ENCODE data around the gene C1orf21.

C1orf21 gene

DNA sequence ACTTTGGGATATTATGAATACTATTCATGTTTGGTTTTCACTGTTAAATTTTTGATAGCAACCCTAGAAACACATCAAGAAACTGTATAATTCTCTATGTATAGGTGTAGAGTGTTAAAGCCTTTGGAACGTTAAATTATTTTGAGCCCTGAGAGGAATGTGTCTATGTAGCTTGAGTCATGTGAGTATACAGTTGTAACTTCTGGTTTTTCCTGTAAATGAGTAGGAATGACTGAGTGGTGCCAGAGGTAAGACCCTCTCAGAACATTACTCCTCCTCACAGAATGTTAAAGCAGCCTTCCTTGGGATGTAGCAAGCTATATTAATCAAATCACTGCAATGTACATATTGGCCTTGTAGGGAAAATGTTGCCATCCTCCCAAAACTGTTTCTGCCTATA, 69.0 kb downstream of the C1orf21 start:
- DNase-seq (ENCODE audit: low spot score): no peak

DNA sequence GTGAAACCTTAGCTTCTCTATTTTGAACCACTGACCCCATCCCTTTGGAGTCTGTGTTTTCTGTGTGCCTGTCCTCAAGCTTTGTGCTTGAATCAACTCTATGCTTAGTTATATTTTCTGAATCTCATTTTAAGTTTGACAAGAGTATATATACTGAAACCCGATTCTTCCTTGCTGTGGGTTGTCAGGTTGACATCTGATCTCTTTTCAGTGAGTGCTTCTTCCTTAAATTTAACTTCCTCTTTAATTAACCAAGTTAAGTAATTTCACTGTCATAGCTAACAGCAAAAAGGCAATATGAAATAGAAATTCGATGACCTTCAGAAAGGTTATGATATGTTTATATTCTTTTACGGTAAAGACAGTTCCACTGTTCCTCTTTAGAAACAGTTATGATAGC, 69.4 kb downstream of the C1orf21 start:
- no peak for DNase-seq (ENCODE audit: low spot score)

DNA sequence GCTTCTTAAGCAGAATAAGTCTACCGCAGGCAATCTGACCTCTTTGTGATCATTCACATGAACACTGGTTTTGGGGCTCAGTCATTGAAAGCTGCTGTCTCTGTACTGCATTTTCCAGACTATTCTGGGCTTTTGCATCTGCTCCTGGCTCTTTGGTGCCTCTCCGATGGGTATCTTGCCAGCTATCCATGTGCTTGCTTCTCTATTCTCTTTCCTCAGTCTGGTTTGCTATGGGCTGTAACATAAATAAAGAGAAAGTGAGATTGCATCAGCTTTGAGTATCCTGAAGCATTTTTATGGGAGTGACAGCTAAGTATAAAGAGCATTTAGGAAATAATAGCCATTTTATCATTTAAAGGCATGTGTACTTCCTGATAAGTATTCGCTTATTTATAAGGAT, 70.7 kb downstream of the C1orf21 start:
- no peak for DNase-seq (ENCODE audit: low spot score)

DNA sequence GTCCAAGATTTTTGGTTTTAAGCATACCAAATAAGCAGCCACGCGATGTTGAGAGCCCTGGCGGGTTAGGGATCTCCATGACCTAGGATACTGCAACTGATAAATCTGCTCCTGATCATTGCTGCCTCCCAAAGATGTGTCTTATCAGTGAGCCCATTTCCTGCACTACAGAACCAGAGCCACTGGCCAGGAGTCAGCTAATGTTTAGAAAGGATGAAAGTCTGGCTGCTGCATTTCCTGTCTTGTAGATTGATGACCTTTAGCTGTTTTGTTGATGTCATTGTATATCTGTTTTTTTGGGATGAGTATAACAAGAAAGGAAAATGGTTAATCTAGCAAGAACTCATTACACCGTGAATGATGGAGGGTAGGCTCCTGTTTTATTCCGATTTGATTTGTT, 74.5 kb downstream of the C1orf21 start:
- DNase-seq (ENCODE audit: low spot score): no peak

DNA sequence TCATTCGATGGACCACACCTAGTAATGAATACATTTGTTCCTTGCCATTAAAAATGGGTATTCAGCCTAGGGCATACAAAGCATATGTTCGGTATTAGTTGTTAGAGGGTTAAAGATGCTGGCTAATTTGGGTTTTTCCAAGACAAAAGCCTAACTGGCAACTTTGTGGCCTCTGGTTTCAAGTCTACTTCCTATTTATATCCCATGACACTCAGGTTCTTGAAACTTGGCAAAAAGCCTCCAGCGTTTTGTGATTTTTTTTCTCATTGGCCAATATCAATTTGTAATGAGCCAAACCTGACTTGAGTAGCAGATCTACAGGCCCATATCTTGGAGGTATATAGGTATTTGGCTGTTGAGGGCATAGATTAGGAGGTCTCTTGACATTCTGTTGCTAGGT, 75.3 kb downstream of the C1orf21 start:
- no peak for DNase-seq (ENCODE audit: low spot score)

DNA sequence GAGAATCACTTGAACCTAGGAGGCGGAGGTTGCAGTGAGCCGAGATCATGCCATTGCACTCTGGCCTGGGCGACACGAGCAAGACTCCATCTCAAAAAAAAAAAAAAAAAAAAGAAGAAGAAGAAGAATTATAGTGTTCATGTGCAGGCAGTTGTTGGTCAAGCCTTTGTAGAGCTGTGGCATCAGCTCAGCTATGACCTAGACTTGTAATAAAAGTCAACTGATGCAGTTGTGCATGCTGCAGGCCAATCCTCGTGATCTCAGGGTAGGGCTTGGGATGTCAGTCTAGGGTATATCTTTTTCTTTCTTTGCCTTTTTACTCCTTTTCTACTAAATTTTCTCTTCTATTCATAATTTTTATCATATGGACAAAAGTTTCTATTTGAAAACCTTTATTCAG, 76.2 kb downstream of the C1orf21 start:
- DNase-seq (ENCODE audit: low spot score): no peak

DNA sequence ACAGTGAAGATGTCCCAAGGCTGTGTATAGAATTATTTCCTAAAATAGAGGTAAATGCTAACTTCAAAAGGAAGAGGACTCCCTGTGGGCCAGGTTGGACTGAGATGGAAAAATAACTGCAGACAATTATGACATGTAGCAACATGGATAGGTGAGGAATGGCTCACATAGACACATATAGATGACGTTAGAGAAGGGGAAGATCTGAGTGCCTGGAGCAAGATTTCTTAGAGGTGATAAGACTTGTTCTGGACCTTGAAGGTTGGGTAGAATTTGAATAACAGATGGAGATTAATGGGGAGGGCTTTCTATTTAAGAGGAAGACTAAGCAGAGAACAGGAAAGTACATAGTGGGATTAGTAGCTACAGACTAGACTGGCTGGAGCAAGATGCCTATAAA, 76.9 kb downstream of the C1orf21 start:
- DNase-seq (ENCODE audit: low spot score): no peak

DNA sequence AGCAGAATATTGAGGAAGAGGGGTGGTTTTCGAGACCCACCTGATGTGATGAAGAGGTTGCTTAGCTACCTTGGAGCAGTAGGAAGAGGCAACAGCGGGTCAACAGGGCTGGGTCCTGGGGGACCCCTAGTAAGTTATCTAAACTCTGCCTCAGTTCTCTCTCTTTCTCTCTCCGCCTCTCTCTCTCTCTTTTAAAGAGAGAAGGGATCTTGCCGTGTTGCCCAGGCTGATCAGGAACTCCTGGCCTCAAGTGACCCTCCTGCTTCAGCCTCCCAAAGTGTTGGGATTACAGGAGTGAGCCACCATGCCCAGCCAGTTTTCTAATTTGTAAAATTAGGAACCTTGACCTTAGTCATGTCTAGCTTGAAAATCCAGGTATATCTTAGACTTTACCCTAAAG, 77.9 kb downstream of the C1orf21 start:
- DNase-seq (ENCODE audit: low spot score): no peak

DNA sequence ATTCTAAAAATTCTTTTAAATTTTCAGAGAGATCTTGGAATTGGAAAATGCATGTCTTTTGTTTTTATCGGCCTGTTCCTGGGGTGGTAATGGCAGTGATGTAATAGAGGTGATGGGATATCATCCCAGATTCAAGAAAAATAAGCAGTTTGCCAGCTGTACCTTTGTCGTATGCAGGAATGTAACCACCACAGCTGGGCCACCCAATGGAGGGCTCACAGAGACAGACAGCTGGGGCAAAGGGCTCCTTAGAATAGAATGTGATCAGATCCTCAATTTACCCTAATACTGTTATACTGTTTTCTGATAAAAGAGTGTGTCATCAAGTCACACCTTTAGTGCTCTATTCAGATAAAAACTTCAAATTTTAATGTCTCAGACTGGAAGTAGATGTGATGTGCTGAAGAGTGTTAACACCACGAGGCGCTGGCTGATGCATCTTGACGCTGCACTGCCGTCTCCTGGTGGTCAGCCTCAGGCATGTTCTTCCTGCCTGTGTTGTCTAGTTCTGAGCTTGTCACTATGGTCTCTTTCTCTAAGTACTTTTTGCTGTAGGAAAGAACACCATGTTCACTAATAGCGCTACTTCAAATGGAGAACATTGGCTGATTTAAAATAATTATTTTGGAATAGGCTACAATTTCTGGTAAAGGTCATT, 78.8 kb downstream of the C1orf21 start:
- DNase-seq (ENCODE audit: low spot score): no peak

DNA sequence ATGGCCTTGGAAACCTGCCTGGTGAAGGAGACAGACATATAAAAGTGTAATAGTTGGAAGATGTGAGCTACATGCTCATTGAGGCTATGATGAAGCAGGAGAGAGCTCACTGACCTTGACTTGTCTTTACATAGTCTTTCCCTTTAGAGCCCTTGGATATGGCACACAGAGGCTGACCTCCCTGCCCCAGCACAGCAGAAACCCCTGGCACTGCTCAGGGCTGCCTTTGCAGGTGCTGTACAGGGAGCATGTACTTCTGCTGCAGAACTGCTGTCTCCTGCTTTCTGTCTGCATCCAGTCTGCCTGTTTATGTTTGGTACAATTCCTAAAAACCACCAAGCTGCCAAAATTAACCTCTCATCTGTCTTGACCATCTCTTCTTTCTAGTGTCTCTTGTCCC, 80.5 kb downstream of the C1orf21 start:
- DNase-seq (ENCODE audit: low spot score): no peak

DNA sequence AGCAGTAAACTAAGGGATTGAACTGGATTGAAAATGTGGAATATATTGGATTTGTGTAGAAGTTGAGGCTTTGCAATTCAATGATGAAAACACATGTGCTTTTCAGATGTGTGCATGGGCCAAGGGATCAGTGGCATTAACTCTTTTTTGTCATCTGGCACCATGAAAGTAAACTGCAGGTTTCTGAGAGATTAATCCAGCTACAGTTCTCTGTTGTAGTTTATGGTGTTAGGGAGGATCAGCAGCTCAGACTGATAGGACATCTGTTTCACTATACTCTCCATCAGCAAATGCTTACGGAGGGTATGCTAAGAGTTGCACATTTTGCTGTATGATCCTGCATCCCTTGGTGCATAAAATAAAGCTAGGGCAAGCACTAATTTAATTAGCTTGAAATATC, 82.6 kb downstream of the C1orf21 start:
- DNase-seq (ENCODE audit: low spot score): no peak

DNA sequence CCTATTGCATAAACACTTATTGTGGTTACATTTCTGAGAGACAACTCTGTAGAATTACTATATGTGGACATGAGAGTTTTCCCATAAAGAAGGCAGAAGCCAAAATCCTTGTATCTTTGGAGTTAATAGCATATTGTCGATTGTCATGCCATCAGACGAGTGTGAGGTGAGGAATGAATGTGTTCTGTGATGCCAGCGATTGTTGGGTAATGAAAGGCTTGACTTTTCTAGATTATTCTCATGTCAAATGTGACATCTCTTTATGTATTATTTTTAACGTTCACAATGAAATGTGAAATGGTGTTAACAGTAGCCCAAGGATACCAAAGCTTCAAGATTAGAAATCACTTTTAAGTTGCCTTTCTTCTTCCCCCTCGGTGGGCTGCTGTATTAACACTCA, 84.9 kb downstream of the C1orf21 start:
- no peak for DNase-seq (ENCODE audit: low spot score)

DNA sequence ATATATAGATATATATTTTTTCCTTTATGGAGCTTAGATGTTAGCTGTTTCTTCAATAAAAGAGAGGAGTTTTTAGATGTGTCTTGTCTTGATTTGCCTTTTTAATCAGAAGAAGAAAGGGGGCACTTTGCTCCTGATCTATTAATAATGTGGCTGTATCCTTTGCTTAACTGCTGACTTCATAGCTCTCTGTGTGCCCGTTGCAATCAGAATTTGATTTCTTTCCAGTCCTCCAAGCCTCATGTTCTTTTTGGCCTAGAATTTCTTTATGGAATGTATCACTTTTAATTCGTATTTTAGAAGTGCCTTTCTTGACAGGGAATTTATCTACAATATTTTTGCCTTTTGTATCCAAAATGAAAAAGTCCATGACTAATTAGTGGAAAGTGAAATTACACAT, 85.3 kb downstream of the C1orf21 start:
- no peak for DNase-seq (ENCODE audit: low spot score)

DNA sequence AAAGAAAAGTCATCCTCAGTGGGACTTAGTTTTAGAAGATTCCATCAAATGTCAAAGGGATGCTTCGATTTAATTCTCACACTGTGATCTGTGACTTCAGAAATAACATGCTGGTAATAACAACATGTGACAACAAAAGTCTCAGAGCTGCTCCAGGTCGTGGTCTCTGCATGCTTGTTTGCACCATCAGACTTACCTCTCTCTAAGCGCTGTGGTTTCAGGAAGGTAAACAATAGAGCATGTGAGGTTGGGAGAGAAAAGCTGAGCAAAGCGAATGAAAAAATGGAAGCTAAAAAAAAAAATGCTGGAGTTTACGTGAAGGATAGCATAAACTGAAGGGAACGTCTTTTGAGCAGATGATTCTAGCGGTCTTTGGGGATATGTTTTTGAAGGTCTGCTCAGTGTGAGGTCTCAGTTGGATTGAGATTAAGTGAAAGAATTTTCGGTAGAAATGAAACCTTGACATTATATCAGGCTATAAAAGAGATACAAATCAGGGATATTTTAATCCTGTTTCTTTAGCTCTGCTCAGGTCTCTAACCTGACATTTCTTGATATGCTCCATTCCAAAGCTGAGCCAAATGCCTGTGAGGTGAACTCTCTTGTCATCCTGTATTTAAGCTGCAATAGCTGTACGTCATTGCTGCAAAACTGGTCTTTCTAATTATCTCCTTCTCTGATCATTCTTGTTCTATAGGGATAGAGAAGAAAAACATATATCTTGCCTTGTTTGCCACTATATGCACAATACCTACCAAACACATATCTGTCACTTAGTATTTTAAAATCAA, 86.5 kb downstream of the C1orf21 start:
- DNase-seq (ENCODE audit: low spot score): no peak

DNA sequence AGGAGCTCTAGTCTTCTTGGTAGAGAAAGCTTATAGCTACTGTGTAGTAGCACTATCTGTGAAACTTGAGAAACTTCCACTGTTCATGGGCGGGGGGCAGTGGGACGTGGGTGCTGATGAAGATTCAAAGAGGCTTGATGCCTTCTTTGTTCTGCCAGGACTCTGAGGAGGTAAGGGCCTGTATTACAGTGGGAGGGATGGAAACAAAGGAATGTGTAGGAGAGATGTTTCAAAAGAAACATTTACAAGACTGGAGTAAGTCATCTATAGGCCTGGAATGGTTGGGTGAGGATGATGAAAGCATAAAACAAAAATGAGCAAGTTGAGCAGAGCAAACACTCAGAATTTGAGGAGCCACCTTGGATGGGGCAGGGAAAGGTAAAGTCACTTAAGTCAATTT, 89.4 kb downstream of the C1orf21 start:
- DNase-seq (ENCODE audit: low spot score): no peak

DNA sequence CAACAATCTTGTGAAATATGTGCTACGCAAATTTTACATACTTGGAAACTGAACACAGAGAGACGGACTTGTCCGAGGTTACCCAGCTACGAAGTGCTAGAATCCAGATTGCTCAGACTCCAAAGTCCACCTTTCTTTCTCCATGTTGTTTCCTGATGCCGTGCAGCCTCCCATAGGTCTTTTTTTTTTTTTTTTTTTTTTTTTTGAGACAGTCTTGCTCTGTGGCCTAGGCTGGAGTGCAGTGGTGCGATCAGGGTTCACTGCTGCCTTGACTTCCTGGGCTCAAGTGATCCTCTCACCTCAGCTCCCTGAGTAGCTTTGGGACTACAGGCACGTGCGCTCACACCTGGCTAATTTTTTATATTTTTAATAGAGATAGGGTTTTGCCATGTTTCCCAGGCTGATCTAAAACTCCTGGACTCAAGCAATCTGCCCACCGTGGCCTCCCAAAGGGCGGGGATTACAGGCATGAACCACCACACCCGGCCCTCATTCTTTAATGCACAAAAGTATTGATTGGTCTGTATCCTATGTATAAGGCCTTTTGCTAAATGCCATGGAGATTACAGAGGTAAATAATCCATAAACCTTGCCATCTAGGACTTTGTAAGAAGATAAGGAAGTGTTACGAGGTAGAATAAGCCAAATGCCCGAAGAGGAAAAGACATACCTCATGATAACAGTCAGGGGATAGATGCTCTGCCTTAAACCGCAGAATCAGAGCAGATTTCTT, 92.8 kb downstream of the C1orf21 start:
- DNase-seq (ENCODE audit: low spot score): no peak

DNA sequence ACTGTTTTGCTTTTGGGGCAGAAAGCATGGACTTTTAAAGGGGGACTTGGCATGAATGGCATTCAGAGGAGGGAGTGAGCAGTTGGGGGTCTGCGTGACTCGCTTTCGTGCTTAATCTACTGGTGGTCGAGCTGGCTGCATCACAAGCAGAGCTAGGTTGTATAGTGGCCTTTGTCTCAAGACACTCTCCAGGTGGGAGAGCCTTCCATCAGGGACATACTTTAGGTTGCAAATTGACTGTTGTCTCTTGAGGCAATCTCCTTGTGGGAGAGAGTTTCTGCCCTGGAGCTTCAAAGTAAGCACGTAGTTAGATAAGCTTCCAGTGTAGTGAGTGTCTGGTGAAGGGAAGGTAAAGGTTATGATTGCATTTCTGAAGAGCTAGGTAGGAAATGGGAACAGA, 93.9 kb downstream of the C1orf21 start:
- DNase-seq (ENCODE audit: low spot score): no peak

DNA sequence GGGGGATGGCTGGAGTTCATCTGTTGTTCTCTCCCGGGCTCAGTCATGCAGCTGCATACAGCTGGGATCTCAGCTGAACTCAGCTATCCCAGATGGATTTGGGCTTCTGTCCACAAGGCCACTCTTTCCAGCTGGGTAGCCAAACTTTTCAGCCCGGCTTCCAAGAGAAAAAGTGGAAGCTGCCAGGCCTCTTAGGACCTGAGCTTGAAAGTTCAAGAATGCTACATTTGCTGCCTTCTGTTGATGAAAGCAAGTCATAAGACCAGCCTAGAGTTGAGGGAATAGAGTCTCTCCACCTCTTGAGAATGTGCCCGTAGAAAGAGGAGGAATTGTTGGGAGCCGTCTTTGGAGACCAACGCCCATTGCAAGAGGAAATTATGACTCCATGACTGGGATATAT, 95.3 kb downstream of the C1orf21 start:
- no peak for DNase-seq (ENCODE audit: low spot score)

DNA sequence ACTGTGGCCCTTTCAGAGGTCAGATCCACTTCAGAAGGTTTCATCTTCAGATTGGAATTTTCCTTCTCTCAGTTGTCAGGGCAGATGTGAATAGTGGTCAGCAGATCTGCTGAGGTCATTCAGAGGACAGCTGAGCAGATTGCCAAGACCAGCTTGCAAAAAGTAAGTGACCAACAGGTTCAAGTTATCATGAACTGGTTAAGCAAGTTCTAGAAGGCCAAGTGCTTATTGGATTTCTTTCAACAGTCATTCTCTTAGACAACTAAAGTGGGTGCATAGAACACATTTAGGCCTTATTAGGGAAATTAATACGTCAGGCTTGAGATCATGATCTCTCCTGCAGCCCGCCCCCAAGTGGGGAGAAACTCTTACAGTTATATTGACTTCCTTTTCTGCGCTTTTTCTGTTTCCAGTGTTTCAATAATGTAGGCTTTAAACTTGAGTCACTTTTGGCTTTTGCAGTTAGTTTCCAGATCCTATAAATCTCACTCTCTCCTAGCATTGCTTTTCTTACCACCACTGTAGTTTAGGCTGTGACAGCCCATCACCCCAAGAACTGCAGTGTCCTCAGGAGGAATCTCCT, 96.4 kb downstream of the C1orf21 start:
- no peak for DNase-seq (ENCODE audit: low spot score)

DNA sequence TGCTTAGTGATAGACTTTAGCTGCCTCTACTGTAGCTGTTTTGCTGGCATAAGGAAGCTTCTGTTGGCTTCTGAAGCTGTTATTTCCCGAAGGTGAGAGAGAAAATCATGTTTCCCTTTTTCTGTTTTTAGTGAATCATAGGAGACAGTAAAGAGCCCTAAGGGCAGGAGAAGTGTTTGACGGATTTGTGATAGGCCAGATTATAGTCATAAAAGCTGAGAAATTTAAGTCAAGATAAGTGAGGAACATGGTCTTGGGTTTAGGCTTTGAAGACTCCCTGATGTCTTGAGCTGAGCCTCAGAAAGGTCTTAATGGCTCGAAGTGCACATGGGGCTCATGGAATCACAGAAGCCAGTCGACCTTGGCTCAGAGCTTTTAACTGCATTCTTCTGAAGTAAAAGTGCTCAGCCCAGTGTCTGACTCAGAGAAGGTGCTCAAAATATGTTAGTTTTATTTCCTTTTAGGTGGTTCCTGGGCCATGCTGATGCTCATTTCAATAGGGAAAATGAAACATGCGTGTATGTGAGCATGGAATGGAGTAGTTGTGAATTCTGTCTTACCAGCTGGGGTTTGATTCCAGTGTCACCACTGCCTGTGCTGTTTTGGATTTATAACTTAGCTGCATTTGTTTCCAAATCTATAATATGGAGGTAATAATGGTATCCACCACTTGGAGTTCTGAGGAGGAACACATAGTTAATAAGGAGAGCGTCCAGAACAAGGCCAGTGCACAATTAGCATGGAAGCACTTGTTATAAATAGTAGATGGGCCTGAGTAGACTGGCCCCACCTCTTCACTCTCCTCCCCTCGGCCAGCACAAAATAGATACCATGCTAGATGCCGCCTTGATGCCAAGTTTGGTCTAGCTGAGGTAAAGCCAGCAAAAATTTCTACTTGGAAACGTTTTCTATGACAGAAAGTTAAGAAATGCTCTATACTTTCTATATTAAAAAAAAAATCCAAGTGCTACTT, 99.2 kb downstream of the C1orf21 start:
- DNase-seq (ENCODE audit: low spot score): no peak

DNA sequence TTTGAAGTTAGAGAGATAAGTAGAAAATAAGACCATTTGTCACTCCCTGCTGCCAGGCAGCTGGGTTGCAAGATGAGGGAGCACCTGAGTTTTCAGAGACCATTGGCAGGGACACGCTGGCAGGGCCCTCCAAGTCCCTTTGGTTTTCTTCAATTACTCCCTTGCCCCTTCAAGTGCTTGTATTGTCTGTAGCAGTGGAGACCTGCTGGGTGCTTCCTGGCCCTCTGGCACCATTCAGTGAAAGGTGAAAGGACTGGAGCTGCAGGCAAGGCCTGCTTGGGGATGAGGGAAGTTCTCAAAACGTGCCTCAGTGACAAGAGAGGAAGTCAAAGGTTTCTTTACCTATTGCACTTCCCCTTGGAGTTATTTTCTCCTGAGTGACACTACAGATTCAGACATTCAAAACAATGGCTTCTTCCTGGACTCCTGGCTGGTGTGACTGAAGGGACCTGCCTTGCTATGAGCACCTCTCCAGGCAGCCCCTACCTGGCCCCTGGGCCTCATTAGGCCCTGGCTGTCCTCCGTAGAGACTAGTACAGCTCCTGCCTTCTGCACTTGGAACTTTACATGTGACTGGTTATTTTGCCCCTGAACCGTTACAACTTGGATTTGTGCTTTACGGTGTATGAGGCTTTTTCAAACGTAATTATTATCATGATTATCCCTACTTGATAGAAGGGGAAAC, 100.1 kb downstream of the C1orf21 start:
- DNase-seq (ENCODE audit: low spot score): no peak
